Heart right ventricle (tissue), 16 donors: ENCODE data around the gene MAGI3. TPM values are rescaled to one million over a fixed set of nuclear protein-coding genes. Genes with fewer than 3 reads are reported as not detected.

ENCODE experiments used
- ATAC-seq, 8 donors: fragments of 200-7000 bp; cut with Tn5 transposase; one replicate each; pipeline ENCODE4 v1.9.1; 2020; ENCODE audit warnings: mild to moderate bottlenecking in 8 of 8, moderate library complexity in 8 of 8, moderate number of reproducible peaks in 1 of 8
- DNase-seq, 2 donors: peaks; one replicate each; pipeline ENCODE4 v3.0.0-alpha.2; 2020
- H3K27ac ChIP-seq, 10 donors: fragments of 200-600 bp; sonication (generic) in 2 of 10; one replicate each; pipeline versions ENCODE4 v1.5.0 to v1.8.0; 2020 to 2022; ENCODE audit warnings: mild to moderate bottlenecking in 3 of 10
- H3K27me3 ChIP-seq, 7 donors: fragments of 200-600 bp; one replicate each; pipeline ENCODE4 v1.8.0; 2021 to 2022; ENCODE audit warnings: mild to moderate bottlenecking in 2 of 7
- H3K36me3 ChIP-seq, 9 donors: fragments of 200-600 bp; sonication (generic) in 1 of 9; one replicate each; pipeline versions ENCODE4 v1.5.0 to v1.8.0; 2020 to 2022; ENCODE audit warnings: mild to moderate bottlenecking in 2 of 9
- H3K4me1 ChIP-seq, 9 donors: fragments of 200-600 bp; sonication (generic) in 1 of 9; one replicate each; pipeline versions ENCODE4 v1.5.0 to v1.8.0; 2020 to 2022; ENCODE audit warnings: mild to moderate bottlenecking in 4 of 9
- H3K4me3 ChIP-seq, 10 donors: fragments of 200-600 bp; sonication (generic) in 2 of 10; one replicate each; pipeline versions ENCODE4 v1.5.0 to v1.8.0; 2020 to 2022; ENCODE audit warnings: mild to moderate bottlenecking in 7 of 10, moderate library complexity in 2 of 10
- H3K9me3 ChIP-seq, 11 donors: fragments of 200-600 bp in 10 of 11; sonication (generic) in 2 of 11; one replicate each; pipeline versions ENCODE4 v1.5.0 to v1.8.0; 2013 to 2022; ENCODE audit warnings: mild to moderate bottlenecking in 2 of 11, control low read depth in 1 of 11, moderate library complexity in 1 of 11
- WGBS, 2 donors: extraction: QIAGEN DNeasy Blood & Tissue Kit; methylation state at CpG; one replicate each; pipeline ENCODE4 v1.1.7; 2013; ENCODE audit warnings: inconsistent platforms in 1 of 2; 5-methylcytosine and 5-hydroxymethylcytosine counted together
- intact Hi-C, 10 donors: fragments of 100-400 bp; cut with DNase I; formaldehyde crosslinking; loops; one replicate each; pipeline versions ENCODE4 v1.11.1 to v1.14.2; 2022
- polyA plus RNA-seq, 2 donors: library from polyadenylated mRNA; stranded (reverse); fragments of 200-250 nt; gene quantifications; one replicate each; pipeline ENCODE4 v1.2.3, GENCODE V29; 2013
- total RNA-seq, 10 donors: library from RNA; stranded (reverse); fragmentation: NEBNext Ultra II Directional in 3 of 10; extraction: Animal tissue kit (Norgen Biotek cat#: 25700) in 3 of 10; gene quantifications; one replicate each; pipeline versions ENCODE4 v1.2.1 to v1.2.4, GENCODE V29; 2021 to 2023
- TF ChIP-seq, protein P1 (sequence below), 9 donors: fragments of 200-600 bp; sonication (generic) in 2 of 9; IDR thresholded peaks; one replicate each; pipeline versions ENCODE4 v1.5.0 to v1.8.0; 2021 to 2022; ENCODE audit warnings: antibody characterized with exemption in 9 of 9, mild to moderate bottlenecking in 5 of 9, moderate library complexity in 1 of 9
- donor health status: Arrhythmogenic right ventricular cardiomyopathy.
- donor health status: ischemic (EF 13 %, LVEDD 7.1; RV severe dilation, severe dysfunction).
- donor health status: healthy with polysubstance abuse.
- donor health status: DM: no; HTN: yes; CAD: no.
- donor health status: DM: no; HTN: no; CAD: no.
- donor health status: ischemic (EF 25% LVEDD 6.9; RV normal size, moderate dysfunction).
- donor health status: ischemic (EF 25% LVEDD 5.7; RV mildly dilated, moderate dysfunction).
- donor health status: healthy.
- donor health status: DM: yes; HTN: yes; CAD: no.
- donor health status: Ischemic cardiomyopathy.
- donor health status: ischemic (EF 35%, LVEDD 5.7; RV mildly dilated, moderate dysfunction).
- donor health status: nonischemic (EF 11% LVEDD 7.7; RV severe dilation, severe dysfunction).
- donor health status: DM: yes; HTN: yes; CAD: no.
- donor health status: PGD.
- donor health status: ischemic (EF 29% LVEDD 5.4; RV normal size, mild dysfunction).
- donor health status: nonischemic (EF 23%, LVEDD 6.1; RV moderate dilation, normal function).

MAGI3 gene
- total and polyA plus RNA-seq, 12 donors = 2.2 to 9.4 (median 7.5) TPM

GRCh38 chr1:113490384-113490783, 100.1 kb downstream of the MAGI3 start:
- no peak for DNase-seq
- Histone ChIP-seq H3K4me1 (no peaks in the 10 kb centered on the region), H3K27me3 (no peaks in the 10 kb centered on the region), H3K36me3 (no peaks in the 10 kb centered on the region), H3K9me3 (peaks cover 0 to 66% (median 19%) of the 10 kb centered on the region in 11 donors), H3K4me3 (no peak overlapping the region), H3K27ac (no peak overlapping the region)
- WGBS, 2 donors = 97% methylated on average over 1 of the region's 1 CpG
- intact Hi-C loops = no loop called here
- TF ChIP-seq, protein P1, sequence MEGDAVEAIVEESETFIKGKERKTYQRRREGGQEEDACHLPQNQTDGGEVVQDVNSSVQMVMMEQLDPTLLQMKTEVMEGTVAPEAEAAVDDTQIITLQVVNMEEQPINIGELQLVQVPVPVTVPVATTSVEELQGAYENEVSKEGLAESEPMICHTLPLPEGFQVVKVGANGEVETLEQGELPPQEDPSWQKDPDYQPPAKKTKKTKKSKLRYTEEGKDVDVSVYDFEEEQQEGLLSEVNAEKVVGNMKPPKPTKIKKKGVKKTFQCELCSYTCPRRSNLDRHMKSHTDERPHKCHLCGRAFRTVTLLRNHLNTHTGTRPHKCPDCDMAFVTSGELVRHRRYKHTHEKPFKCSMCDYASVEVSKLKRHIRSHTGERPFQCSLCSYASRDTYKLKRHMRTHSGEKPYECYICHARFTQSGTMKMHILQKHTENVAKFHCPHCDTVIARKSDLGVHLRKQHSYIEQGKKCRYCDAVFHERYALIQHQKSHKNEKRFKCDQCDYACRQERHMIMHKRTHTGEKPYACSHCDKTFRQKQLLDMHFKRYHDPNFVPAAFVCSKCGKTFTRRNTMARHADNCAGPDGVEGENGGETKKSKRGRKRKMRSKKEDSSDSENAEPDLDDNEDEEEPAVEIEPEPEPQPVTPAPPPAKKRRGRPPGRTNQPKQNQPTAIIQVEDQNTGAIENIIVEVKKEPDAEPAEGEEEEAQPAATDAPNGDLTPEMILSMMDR (IDR thresholded peaks at IDR 0.05) = no peak
- no peak for ATAC-seq

DNA sequence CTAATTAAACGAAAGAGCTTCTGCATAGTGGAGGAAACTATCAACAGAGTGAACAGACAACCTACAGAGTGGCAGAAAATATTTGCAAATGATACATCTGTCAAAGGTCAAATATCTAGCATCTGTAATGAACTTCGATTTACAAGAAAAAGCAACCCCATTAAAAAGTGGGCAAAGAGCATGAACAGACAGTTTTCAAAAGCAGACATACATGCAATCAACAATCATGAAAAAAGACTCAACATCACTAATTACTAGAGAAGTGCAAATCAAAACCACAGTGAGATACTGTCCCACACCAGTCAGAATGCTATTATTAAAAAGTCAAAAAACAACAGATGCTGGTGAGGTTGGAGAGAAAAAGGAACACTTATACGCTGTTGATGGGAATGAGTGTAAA, 103.2 kb downstream of the MAGI3 start:
- Histone ChIP-seq H3K4me1 (no peaks in the 10 kb centered on the region), H3K36me3 (no peaks in the 10 kb centered on the region), H3K4me3 (no peak overlapping the region), H3K27me3 (no peaks in the 10 kb centered on the region), H3K9me3 (peaks cover 0 to 50% (median 13%) of the 10 kb centered on the region in 11 donors), H3K27ac (no peak overlapping the region)
- no peak for ATAC-seq
- WGBS, 2 donors = 97% methylated on average over 3 of the region's 3 CpGs
- DNase-seq = no peak
- intact Hi-C loops = no loop called here
- TF ChIP-seq, protein P1 (IDR thresholded peaks at IDR 0.05) = no peak

DNA sequence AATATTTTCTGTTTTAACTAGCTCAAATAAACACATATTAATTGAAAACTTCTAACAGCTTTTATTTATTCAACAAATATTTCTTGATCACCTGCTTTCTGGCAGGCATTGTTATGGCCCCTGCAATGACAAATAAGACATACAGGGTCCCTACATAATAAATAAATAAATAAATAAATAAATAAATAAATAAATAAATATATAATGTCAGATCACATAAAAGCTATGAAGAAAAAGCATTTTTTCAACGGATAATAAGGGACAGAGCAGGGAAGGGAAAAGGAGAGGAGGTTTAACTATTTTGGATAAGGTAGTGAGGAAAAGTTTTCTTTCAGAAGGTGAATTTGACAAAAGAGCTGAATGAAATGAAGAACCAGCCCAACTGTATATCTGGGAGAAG, 115.0 kb downstream of the MAGI3 start:
- Histone ChIP-seq H3K9me3 (peaks cover 0 to 11% (median 0%) of the 10 kb centered on the region in 11 donors), H3K4me1 (peaks cover 0 to 4% (median 0%) of the 10 kb centered on the region in 9 donors), H3K4me3 (no peak overlapping the region), H3K36me3 (no peaks in the 10 kb centered on the region), H3K27me3 (no peaks in the 10 kb centered on the region), H3K27ac (no peak overlapping the region)
- ATAC-seq (no peak), DNase-seq (no peak)
- TF ChIP-seq, protein P1 (IDR thresholded peaks at IDR 0.05) = no peak
- 86 to 93% methylated on average over 1 of the region's 1 CpG for WGBS, 2 donors
- intact Hi-C loops = no loop called here

DNA sequence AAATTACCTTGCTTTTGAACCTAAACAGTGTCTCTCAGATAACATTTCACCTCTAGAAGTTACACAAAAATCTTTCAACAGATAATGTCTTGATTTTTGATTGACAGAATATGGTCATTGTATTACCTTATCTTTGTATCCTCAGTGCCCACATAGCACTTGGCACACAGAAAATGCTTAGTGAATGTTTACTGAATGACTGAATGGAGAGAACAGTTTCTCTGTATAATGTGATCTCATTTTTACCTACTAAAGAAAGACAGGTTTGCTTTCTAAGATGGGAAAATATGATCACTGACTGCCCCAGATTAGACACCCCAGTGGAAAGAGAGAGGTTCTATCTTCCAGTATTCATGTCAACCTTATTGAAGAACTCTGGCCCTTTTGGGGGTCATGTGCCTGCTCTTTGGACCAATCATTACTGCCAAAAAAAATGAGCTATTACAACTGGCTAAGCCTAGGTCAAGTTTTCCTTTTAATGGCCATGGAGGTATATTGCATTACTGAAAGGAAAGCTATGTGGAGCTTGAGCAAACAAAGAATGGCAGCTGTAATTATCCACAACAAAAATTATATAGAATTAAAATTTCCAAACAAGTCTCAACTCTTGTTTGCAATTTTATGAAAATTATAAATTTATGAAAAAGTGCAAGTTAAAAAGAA, 117.4 kb downstream of the MAGI3 start:
- Histone ChIP-seq H3K4me3 (no peak overlapping the region), H3K4me1 (peaks cover 0 to 4% (median 0%) of the 10 kb centered on the region in 9 donors), H3K27me3 (no peaks in the 10 kb centered on the region), H3K36me3 (no peaks in the 10 kb centered on the region), H3K9me3 (peaks cover 0 to 33% (median 20%) of the 10 kb centered on the region in 11 donors), H3K27ac (no peak overlapping the region)
- no peak for DNase-seq
- TF ChIP-seq, protein P1 (IDR thresholded peaks at IDR 0.05) = no peak
- ATAC-seq = no peak
- intact Hi-C loops = no loop called here
